Right renal pelvis (tissue), 4 donors: Measurements from ENCODE around the gene SERTM2. TPM values are rescaled to one million over a fixed set of nuclear protein-coding genes. Genes with fewer than 3 reads are reported as not detected.

Source experiments
- DNase-seq, 4 donors: peaks; one replicate each; pipeline ENCODE4 v3.0.0-alpha.2; 2013; ENCODE audit warnings: low read depth in 4 of 4, low spot score in 3 of 4, missing footprints in 1 of 4
- polyA plus RNA-seq, 4 donors: library from polyadenylated mRNA; unstranded; fragments of 120-200 nt; gene quantifications; one replicate each; pipeline ENCODE4 v1.2.1, GENCODE V29; 2013; ENCODE audit not compliant: insufficient read length in 4 of 4

Gene SERTM2
- polyA plus RNA-seq, 4 donors = 0.05 to 0.06 TPM; not detected in 2

GRCh38 chrX:111555406-111555958, 44.0 kb downstream of the SERTM2 start:
- DNase-seq = no peak

- no peak for DNase-seq
Observed at GRCh38 chrX:111560801-111561200, 49.4 kb downstream of the SERTM2 start.

- DNase-seq = no peak
Observed at GRCh38 chrX:111561851-111562250, 50.4 kb downstream of the SERTM2 start.

GRCh38 chrX:111567542-111568255, 56.3 kb downstream of the SERTM2 start:
- no peak for DNase-seq

- DNase-seq = no peak
Observed at GRCh38 chrX:111568354-111568753, 56.9 kb downstream of the SERTM2 start.

- no peak for DNase-seq
Observed at GRCh38 chrX:111568817-111569216, 57.4 kb downstream of the SERTM2 start.

Other genes starting within 250 kb of the SERTM2 start
- gene CAPN6, start 241.2 kb upstream of the SERTM2 start, polyA plus RNA-seq = 10 to 100 TPM; 23.4 to 27.5 (median 26.4) TPM
- 1 to 10 TPM; 1.8 to 2.4 (median 2.1) TPM for gene DCX, start 99.5 kb upstream of the SERTM2 start, polyA plus RNA-seq
- 10 to 100 TPM; 43.2 to 57.7 (median 51.5) TPM for gene ALG13, start 169.5 kb downstream of the SERTM2 start, polyA plus RNA-seq